PC-3 (cell line): ENCODE results near the gene CPNE7. TPM values are rescaled to one million over a fixed set of nuclear protein-coding genes. Genes with fewer than 3 reads are reported as not detected.
A peak's percentile ranks its signal among the peaks of the same experiment; 100 is the strongest.
"Not testable (repeated sequence)": the region's sequence is repeated elsewhere in the genome, so short reads cannot be mapped to it uniquely, and the experiment has no call there.

Experiments
- ATAC-seq: fragments of 200-7000 bp; cut with Tn5 transposase; 2 replicates; pipeline ENCODE4 v1.9.1; 2020; ENCODE audit warnings: mild to moderate bottlenecking, moderate library complexity
- BruUV-seq: library from RNA; stranded (reverse); fragments of 400-500 nt; replicated peaks from 2 replicates; lab custom pipeline; 2021; lab: Mats Ljungman, UMichigan
- CTCF ChIA-PET: fragments of 300-600 bp; sonication (Branson Sonifier 250); formaldehyde crosslinking; loops from one replicate; lab custom pipeline; 2022; ENCODE audit warnings: antibody characterized with exemption; lab: Charles Lee
- POLR2A ChIA-PET: fragments of 300-600 bp; sonication (Branson Sonifier 250); formaldehyde crosslinking; loops from one replicate; lab custom pipeline; 2022; ENCODE audit warnings: antibody characterized with exemption; ENCODE audit not compliant: unreplicated experiment; lab: Charles Lee
- DNase-seq: peaks from one replicate; pipeline ENCODE4 v3.0.0-alpha.2; 2015
- H2AFZ ChIP-seq: fragments of 300-600 bp; sonication (generic); 2 replicates; pipeline ENCODE4 v1.6.0; 2016; ENCODE audit warnings: antibody characterized with exemption, low read length
- H3F3A ChIP-seq: fragments of 300-600 bp; sonication (generic); one replicate; pipeline ENCODE4 v1.6.0; 2017; ENCODE audit warnings: antibody characterized with exemption, low read length, control low read depth, mild to moderate bottlenecking; ENCODE audit not compliant: unreplicated experiment
- H3K27ac ChIP-seq: fragments of 300-600 bp; sonication (generic); 2 replicates; pipeline ENCODE4 v1.5.1; 2016; ENCODE audit warnings: mild to moderate bottlenecking, low read length
- H3K27me3 ChIP-seq: fragments of 300-600 bp; sonication (generic); 2 replicates; pipeline ENCODE4 v1.6.1; 2016; ENCODE audit warnings: low read length, mixed read lengths
- H3K36me3 ChIP-seq: fragments of 300-600 bp; sonication (generic); 2 replicates; pipeline ENCODE4 v1.6.1; 2016; ENCODE audit warnings: low read depth, mixed run types, low read length, mixed read lengths
- H3K4me1 ChIP-seq: fragments of 300-600 bp; sonication (generic); 2 replicates; pipeline ENCODE4 v1.5.1; 2016; ENCODE audit warnings: low read length; ENCODE audit not compliant: insufficient read depth
- H3K4me2 ChIP-seq: fragments of 300-600 bp; sonication (generic); 2 replicates; pipeline ENCODE4 v1.6.0; 2016; ENCODE audit warnings: low read length
- H3K4me3 ChIP-seq: fragments of 300-600 bp; sonication (generic); 2 replicates; pipeline ENCODE4 v1.5.1; 2016; ENCODE audit warnings: mild to moderate bottlenecking, low read length, mixed read lengths
- H3K79me2 ChIP-seq: fragments of 300-600 bp; sonication (generic); 2 replicates; pipeline ENCODE4 v1.6.1; 2017; ENCODE audit warnings: low read length, mixed read lengths
- H3K9ac ChIP-seq: fragments of 300-600 bp; sonication (generic); 2 replicates; pipeline ENCODE4 v1.6.0; 2016; ENCODE audit warnings: mild to moderate bottlenecking, low read length
- H3K9me2 ChIP-seq: fragments of 300-600 bp; sonication (generic); replicated peaks from 2 replicates; pipeline ENCODE4 v1.6.1; 2016; ENCODE audit warnings: mixed run types, low read length, mixed read lengths
- H3K9me3 ChIP-seq: fragments of 300-600 bp; sonication (generic); 2 replicates; pipeline ENCODE4 v1.6.1; 2016; ENCODE audit warnings: low read length, mixed read lengths
- H4K20me1 ChIP-seq: fragments of 300-600 bp; sonication (generic); 2 replicates; pipeline ENCODE4 v1.6.1; 2016; ENCODE audit warnings: low read length, mixed read lengths
- CTCF ChIP-seq: fragments of 300-600 bp; sonication (generic); conservative IDR thresholded peaks from 2 replicates; pipeline ENCODE4 v1.5.1; 2017; ENCODE audit warnings: antibody characterized with exemption, low read depth, mild to moderate bottlenecking, low read length
- EZH2 ChIP-seq: fragments of 300-600 bp; sonication (generic); IDR thresholded peaks from one replicate; pipeline ENCODE4 v1.6.1; 2017; ENCODE audit warnings: antibody characterized with exemption, mild to moderate bottlenecking, low read length; ENCODE audit not compliant: unreplicated experiment
- EZH2phosphoT487 ChIP-seq: fragments of 300-600 bp; sonication (generic); IDR thresholded peaks from 2 replicates; pipeline ENCODE4 v1.6.1; 2018; ENCODE audit warnings: mild to moderate bottlenecking, antibody characterized with exemption, low read length, borderline replicate concordance
- intact Hi-C: fragments of 100-400 bp; cut with micrococcal nuclease; formaldehyde crosslinking; loops from 2 replicates; pipeline ENCODE4 v1.9.0; 2023
- total RNA-seq: library from RNA; depleted of rRNA; stranded (reverse); fragments of >200 nt; gene quantifications from 2 replicates; pipeline ENCODE4 v1.2.3, GENCODE V29; 2014

The CPNE7 gene
- total RNA-seq, 1 experiment from 2014 or later: 29.7 TPM

GRCh38 chr16:89629827-89630610 lies 54.5 kb downstream of the CPNE7 start:
- POLR2A ChIA-PET: no interaction called here
- Histone ChIP-seq H3K79me2 (no peaks in the 10 kb centered on the region), H3K27ac (no peak overlapping the region), H3K27me3 (peaks cover 3% of the 10 kb centered on the region; the same call in 1 of the 2 replicates), H3K36me3 (no peaks in the 10 kb centered on the region), H2AFZ (no peak overlapping the region), H3K9me2 (no peaks in the 10 kb centered on the region), H3F3A (no peaks in the 10 kb centered on the region), H3K9ac (no peak overlapping the region), H3K4me3 (no peak overlapping the region), H3K9me3 (no peaks in the 10 kb centered on the region), H3K4me2 (no peak overlapping the region), H3K4me1 (peaks cover 16% of the 10 kb centered on the region), H4K20me1 (no peaks in the 10 kb centered on the region)
- intact Hi-C loops: no loop called here
- DNase-seq (no peak), ATAC-seq (no peak)
- TF ChIP-seq CTCF (no peak), EZH2 (no peak), EZH2phosphoT487 (no peak)
- BruUV-seq: no TSS peak
- CTCF ChIA-PET: no interaction called here

GRCh38 chr16:89633064-89633631 lies 57.6 kb downstream of the CPNE7 start:
- Histone ChIP-seq H2AFZ (peak overlapping the region; percentile 41), H3K4me3 (peak overlapping the region; percentile 18; the same call in 1 of the 2 replicates), H3K9me3 (no peaks in the 10 kb centered on the region), H3K79me2 (no peaks in the 10 kb centered on the region), H4K20me1 (no peaks in the 10 kb centered on the region), H3K27ac (peak overlapping the region; percentile 28), H3K4me2 (peak overlapping the region; percentile 70), H3K4me1 (peaks cover 16% of the 10 kb centered on the region), H3K9me2 (no peaks in the 10 kb centered on the region), H3F3A (no peaks in the 10 kb centered on the region), H3K9ac (no peak overlapping the region), H3K36me3 (no peaks in the 10 kb centered on the region), H3K27me3 (peaks cover 3% of the 10 kb centered on the region; the same call in 1 of the 2 replicates)
- intact Hi-C loops: no loop called here
- peak; percentile 82 for ATAC-seq
- CTCF ChIA-PET: no interaction called here
- POLR2A ChIA-PET: no interaction called here
- TF ChIP-seq EZH2 (no peak), EZH2phosphoT487 (peak; percentile 53; the same call in 1 of the 2 replicates)
- no TSS peak for BruUV-seq
- DNase-seq: peak; percentile 84

GRCh38 chr16:89634463-89635385 lies 59.2 kb downstream of the CPNE7 start:
- intact Hi-C loops, H3K9me2 ChIP-seq, H3K4me2 ChIP-seq, ATAC-seq, BruUV-seq, H3K36me3 ChIP-seq, H3K27ac ChIP-seq, H3K79me2 ChIP-seq, DNase-seq, H3K9me3 ChIP-seq, H3F3A ChIP-seq, H3K9ac ChIP-seq, H3K4me3 ChIP-seq, H3K27me3 ChIP-seq, POLR2A ChIA-PET, H2AFZ ChIP-seq, H4K20me1 ChIP-seq: not testable (repeated sequence)
- CTCF ChIA-PET: interaction anchor here (0.6 kb wide), 1 partner anchor 37 kb away, joined by 4 read pairs; no protein-coding TSS in a partner anchor
- peaks cover 16% of the 10 kb centered on the region for H3K4me1 ChIP-seq
